ENCODE data around the gene SORCS1.

Gene SORCS1

GRCh38 chr10:106771154-106771553, 393.4 kb downstream of the SORCS1 start:
- Mint-ChIP-seq H3K9me3 (no peaks in the 10 kb centered on the region), H3K27ac (no peak overlapping the region), H3K4me3 (no peak overlapping the region), H3K27me3 (ENCODE audit: low read depth, poor library complexity) (no peaks in the 10 kb centered on the region), H3K36me3 (ENCODE audit: low read depth) (no peaks in the 10 kb centered on the region), H3K4me1 (no peaks in the 10 kb centered on the region)
- DNase-seq, result no peak
- no peak for TF ChIP-seq CTCF (IDR thresholded peaks at IDR 0.05)

GRCh38 chr10:106768204-106768603, 396.3 kb downstream of the SORCS1 start:
- Mint-ChIP-seq H3K4me3 (no peak overlapping the region), H3K9me3 (no peaks in the 10 kb centered on the region), H3K27ac (no peak overlapping the region), H3K36me3 (ENCODE audit: low read depth) (no peaks in the 10 kb centered on the region), H3K4me1 (no peaks in the 10 kb centered on the region), H3K27me3 (ENCODE audit: low read depth, poor library complexity) (peaks cover 2% of the 10 kb centered on the region)
- DNase-seq, result no peak
- TF ChIP-seq CTCF (IDR thresholded peaks at IDR 0.05), result no peak

GRCh38 chr10:106765928-106766327, 398.6 kb downstream of the SORCS1 start:
- TF ChIP-seq CTCF (IDR thresholded peaks at IDR 0.05), result no peak
- H3K27me3 Mint-ChIP-seq (ENCODE audit: low read depth, poor library complexity), result peaks cover 2% of the 10 kb centered on the region
- no peaks in the 10 kb centered on the region for H3K4me1 Mint-ChIP-seq

GRCh38 chr10:106765241-106765754, 399.2 kb downstream of the SORCS1 start:
- H3K27me3 Mint-ChIP-seq (ENCODE audit: low read depth, poor library complexity), result peaks cover 2% of the 10 kb centered on the region

More at GRCh38 chr10:106765928-106766327, 398.6 kb downstream of the SORCS1 start:
- Mint-ChIP-seq H3K9me3 (no peaks in the 10 kb centered on the region), H3K27ac (no peak overlapping the region), H3K4me3 (no peak overlapping the region), H3K36me3 (ENCODE audit: low read depth) (no peaks in the 10 kb centered on the region)
- no peak for DNase-seq

GRCh38 chr10:106764360-106764759, 400.1 kb downstream of the SORCS1 start:
- Mint-ChIP-seq H3K36me3 (ENCODE audit: low read depth) (no peaks in the 10 kb centered on the region), H3K27ac (no peak overlapping the region), H3K27me3 (ENCODE audit: low read depth, poor library complexity) (peaks cover 2% of the 10 kb centered on the region), H3K9me3 (no peaks in the 10 kb centered on the region), H3K4me3 (no peak overlapping the region), H3K4me1 (peaks cover 5% of the 10 kb centered on the region)
- no peak for TF ChIP-seq CTCF (IDR thresholded peaks at IDR 0.05)
- no peak for DNase-seq

More at GRCh38 chr10:106765241-106765754, 399.2 kb downstream of the SORCS1 start:
- H3K9me3 Mint-ChIP-seq, result no peaks in the 10 kb centered on the region
- DNase-seq, result no peak
- no peak overlapping the region for H3K4me3 Mint-ChIP-seq
- no peaks in the 10 kb centered on the region for H3K36me3 Mint-ChIP-seq (ENCODE audit: low read depth)
- no peak overlapping the region for H3K27ac Mint-ChIP-seq
- no peak for TF ChIP-seq CTCF (IDR thresholded peaks at IDR 0.05)
- peaks cover 5% of the 10 kb centered on the region for H3K4me1 Mint-ChIP-seq

- DNase-seq, result no peak
- Mint-ChIP-seq H3K9me3 (no peaks in the 10 kb centered on the region), H3K27ac (no peak overlapping the region), H3K36me3 (ENCODE audit: low read depth) (no peaks in the 10 kb centered on the region), H3K27me3 (ENCODE audit: low read depth, poor library complexity) (peaks cover 2% of the 10 kb centered on the region), H3K4me3 (no peak overlapping the region), H3K4me1 (peaks cover 5% of the 10 kb centered on the region)
- TF ChIP-seq CTCF (IDR thresholded peaks at IDR 0.05), result no peak
These were observed 402.6 kb downstream of the SORCS1 start for GRCh38 chr10:106761906-106762305.
